Right lobe of liver (tissue), 4 donors: ENCODE measurements around the gene NDST4.

Experiments
- POLR2A ChIP-seq: fragments of 450-650 bp; IDR thresholded peaks from one replicate; pipeline ENCODE4 v1.6.1; 2017; ENCODE audit warnings: antibody characterized with exemption, mild to moderate bottlenecking
- TF ChIP-seq, protein P1 (sequence below), 4 donors: fragments of 200-600 bp in 3 of 4; fragments of 450-650 bp in 1 of 4; IDR thresholded peaks; one replicate each; pipeline versions ENCODE4 v1.5.1 to v1.8.0; 2016 to 2022; ENCODE audit warnings: antibody characterized with exemption in 4 of 4, mild to moderate bottlenecking in 2 of 4
- donor health status: DM: no; HTN: no; CAD: no.
- donor health status: DM: no; HTN: no; CAD: no.
- donor health status: DM: no; HTN: yes; CAD: no.

- TF ChIP-seq POLR2A: no peak
- TF ChIP-seq, protein P1, sequence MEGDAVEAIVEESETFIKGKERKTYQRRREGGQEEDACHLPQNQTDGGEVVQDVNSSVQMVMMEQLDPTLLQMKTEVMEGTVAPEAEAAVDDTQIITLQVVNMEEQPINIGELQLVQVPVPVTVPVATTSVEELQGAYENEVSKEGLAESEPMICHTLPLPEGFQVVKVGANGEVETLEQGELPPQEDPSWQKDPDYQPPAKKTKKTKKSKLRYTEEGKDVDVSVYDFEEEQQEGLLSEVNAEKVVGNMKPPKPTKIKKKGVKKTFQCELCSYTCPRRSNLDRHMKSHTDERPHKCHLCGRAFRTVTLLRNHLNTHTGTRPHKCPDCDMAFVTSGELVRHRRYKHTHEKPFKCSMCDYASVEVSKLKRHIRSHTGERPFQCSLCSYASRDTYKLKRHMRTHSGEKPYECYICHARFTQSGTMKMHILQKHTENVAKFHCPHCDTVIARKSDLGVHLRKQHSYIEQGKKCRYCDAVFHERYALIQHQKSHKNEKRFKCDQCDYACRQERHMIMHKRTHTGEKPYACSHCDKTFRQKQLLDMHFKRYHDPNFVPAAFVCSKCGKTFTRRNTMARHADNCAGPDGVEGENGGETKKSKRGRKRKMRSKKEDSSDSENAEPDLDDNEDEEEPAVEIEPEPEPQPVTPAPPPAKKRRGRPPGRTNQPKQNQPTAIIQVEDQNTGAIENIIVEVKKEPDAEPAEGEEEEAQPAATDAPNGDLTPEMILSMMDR (IDR thresholded peaks at IDR 0.05): no peak
Measured at GRCh38 chr4:115126491-115126890, 13.1 kb upstream of the NDST4 start.
